Activated T-helper 17 cell treated with anti-CD3 and anti-CD28 coated beads, Interleukin-2, amount 50 U/mL, for 72 hours (primary cell): ENCODE measurements around the gene DDX25. TPM values are rescaled to one million over a fixed set of nuclear protein-coding genes. Genes with fewer than 3 reads are reported as not detected.

Source experiments
- ATAC-seq: fragments of 150-1000 bp; cut with Tn5 transposase; replicated peaks from 2 replicates; pipeline ENCODE4 v1.10.0; 2021; ENCODE audit warnings: mild to moderate bottlenecking, moderate library complexity
- H3K27ac Mint-ChIP-seq: one replicate; pipeline ENCODE4 v1.8.0; 2022; ENCODE audit warnings: mixed read lengths
- H3K27me3 Mint-ChIP-seq: one replicate; pipeline ENCODE4 v1.8.0; 2022; ENCODE audit warnings: mixed read lengths
- H3K36me3 Mint-ChIP-seq: one replicate; pipeline ENCODE4 v1.8.0; 2022; ENCODE audit warnings: low read depth, mild to moderate bottlenecking, mixed read lengths
- H3K4me1 Mint-ChIP-seq: one replicate; pipeline ENCODE4 v1.8.0; 2022; ENCODE audit warnings: mixed read lengths
- H3K4me3 Mint-ChIP-seq: one replicate; pipeline ENCODE4 v1.8.0; 2022; ENCODE audit warnings: mild to moderate bottlenecking, mixed read lengths
- H3K9me3 Mint-ChIP-seq: one replicate; pipeline ENCODE4 v1.8.0; 2022; ENCODE audit warnings: mixed read lengths
- total RNA-seq, 2 donors: library from RNA; stranded (reverse); gene quantifications; one replicate each; pipeline ENCODE4 v1.2.3, GENCODE V29; 2022

DDX25 gene
- total RNA-seq, 2 donors from 2014 or later, result 0.32 to 0.69 TPM

DNA sequence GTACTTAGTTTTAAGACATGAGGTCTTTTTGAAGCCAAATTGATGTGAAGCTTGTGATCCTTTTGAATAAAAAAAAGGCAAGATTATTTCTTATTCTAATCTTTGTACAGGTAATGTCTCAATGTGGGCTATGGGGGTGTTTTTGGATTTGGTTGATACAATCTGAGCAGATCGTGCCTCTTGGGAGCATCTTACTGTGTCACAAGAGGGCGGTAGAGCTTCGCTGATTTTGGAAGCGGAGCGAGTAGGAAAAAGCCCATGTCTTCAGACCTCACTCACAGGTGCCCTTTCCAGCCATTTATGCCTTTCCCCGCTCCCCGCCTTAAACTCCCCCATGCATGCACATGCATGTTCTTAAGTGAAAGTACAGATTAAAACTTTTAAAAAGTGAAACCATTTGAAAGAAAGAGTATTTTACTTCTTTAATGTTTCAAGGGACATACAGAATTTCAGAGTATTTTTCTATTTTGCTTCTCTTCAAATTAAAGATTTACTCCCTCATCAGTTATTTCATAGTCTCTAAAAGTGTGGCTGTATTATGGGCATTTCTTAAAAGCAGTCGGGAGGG is 18.8 kb downstream of the DDX25 start:
- peak; percentile 76 for ATAC-seq
- Mint-ChIP-seq H3K9me3 (no peaks in the 10 kb centered on the region), H3K27me3 (peaks cover 27% of the 10 kb centered on the region), H3K4me3 (no peak overlapping the region), H3K27ac (no peak overlapping the region), H3K4me1 (no peaks in the 10 kb centered on the region), H3K36me3 (no peaks in the 10 kb centered on the region)

- Mint-ChIP-seq H3K4me3 (no peak overlapping the region), H3K27ac (no peak overlapping the region), H3K27me3 (peaks cover 22% of the 10 kb centered on the region), H3K4me1 (no peaks in the 10 kb centered on the region), H3K9me3 (no peaks in the 10 kb centered on the region), H3K36me3 (no peaks in the 10 kb centered on the region)
- no peak for ATAC-seq
Measured at GRCh38 chr11:125923633-125924032, 19.3 kb downstream of the DDX25 start.

GRCh38 chr11:125924384-125925007 is 20.2 kb downstream of the DDX25 start:
- no peaks in the 10 kb centered on the region for H3K4me1 Mint-ChIP-seq
- H3K9me3 Mint-ChIP-seq, result no peaks in the 10 kb centered on the region
- peaks cover 18% of the 10 kb centered on the region for H3K27me3 Mint-ChIP-seq
- H3K27ac Mint-ChIP-seq, result no peak overlapping the region
- H3K36me3 Mint-ChIP-seq, result no peaks in the 10 kb centered on the region
- ATAC-seq, result no peak
- no peak overlapping the region for H3K4me3 Mint-ChIP-seq

DNA sequence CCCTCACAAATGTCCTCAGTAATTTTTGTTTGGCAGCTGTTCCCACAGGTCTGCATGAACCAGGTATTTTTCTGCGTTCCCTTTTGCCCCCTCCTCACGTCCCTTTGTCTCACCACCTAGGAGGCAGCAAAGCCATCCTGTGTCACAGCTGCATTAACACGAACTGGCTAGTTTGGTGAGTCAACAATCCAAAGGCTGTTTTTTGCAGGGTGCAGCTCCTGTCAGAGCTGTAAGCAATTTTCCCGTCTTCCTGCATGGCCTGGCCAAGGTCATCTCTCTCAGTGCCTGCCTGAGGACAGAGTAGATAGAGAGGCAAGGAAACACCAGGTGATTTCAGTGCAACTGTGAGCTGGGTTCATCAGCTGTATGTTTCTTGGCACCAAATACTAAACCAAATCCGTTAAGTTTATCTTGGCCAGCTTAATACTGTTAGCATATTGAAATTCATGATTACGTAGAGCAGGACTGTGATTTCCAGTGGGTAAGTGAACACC is 21.0 kb downstream of the DDX25 start:
- no peak overlapping the region for H3K27ac Mint-ChIP-seq
- peaks cover 19% of the 10 kb centered on the region for H3K27me3 Mint-ChIP-seq
- ATAC-seq, result no peak
- H3K9me3 Mint-ChIP-seq, result no peaks in the 10 kb centered on the region
- no peaks in the 10 kb centered on the region for H3K36me3 Mint-ChIP-seq
- H3K4me1 Mint-ChIP-seq, result no peaks in the 10 kb centered on the region
- no peak overlapping the region for H3K4me3 Mint-ChIP-seq

- Mint-ChIP-seq H3K27me3 (peaks cover 19% of the 10 kb centered on the region), H3K36me3 (no peaks in the 10 kb centered on the region), H3K27ac (no peak overlapping the region), H3K9me3 (no peaks in the 10 kb centered on the region), H3K4me3 (no peak overlapping the region), H3K4me1 (no peaks in the 10 kb centered on the region)
- no peak for ATAC-seq
Measured at GRCh38 chr11:125925804-125926203, 21.5 kb downstream of the DDX25 start.

GRCh38 chr11:125926682-125927081 is 22.4 kb downstream of the DDX25 start:
- Mint-ChIP-seq H3K36me3 (no peaks in the 10 kb centered on the region), H3K27ac (no peak overlapping the region), H3K4me1 (no peaks in the 10 kb centered on the region)

DNA sequence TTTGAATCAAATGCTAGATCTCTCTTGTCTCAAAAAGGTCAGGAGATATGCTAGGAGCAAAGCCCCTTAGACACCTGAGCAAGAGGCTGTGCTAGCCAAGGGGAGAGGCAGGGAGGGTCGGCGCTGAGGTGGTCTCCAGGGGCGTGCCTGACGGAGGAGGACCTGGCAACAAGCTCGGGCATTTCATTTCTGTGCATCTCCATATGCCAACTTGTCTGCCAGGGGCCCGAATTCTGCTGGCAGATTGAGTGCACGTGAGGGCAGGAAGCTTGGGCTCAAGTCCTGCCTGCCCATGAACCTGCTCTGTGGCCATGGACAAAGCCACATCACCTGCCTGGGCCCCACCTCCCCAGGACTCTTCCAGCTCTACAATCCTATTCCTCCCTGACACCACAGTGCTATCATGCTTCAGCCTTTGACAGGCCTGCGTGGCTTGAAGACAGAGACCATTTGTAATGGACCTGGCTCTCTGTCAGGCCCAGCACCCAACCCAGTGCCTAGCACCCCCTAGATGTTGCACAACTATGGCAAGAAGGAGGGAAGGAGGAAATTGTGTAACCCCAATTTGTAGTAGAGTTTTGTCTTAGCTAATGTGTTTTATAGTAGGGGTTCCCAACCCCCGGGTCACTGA is 25.3 kb downstream of the DDX25 start:
- Mint-ChIP-seq H3K27me3 (peaks cover 21% of the 10 kb centered on the region), H3K27ac (no peak overlapping the region), H3K36me3 (no peaks in the 10 kb centered on the region), H3K9me3 (no peaks in the 10 kb centered on the region), H3K4me1 (no peaks in the 10 kb centered on the region), H3K4me3 (no peak overlapping the region)
- ATAC-seq, result no peak

More at GRCh38 chr11:125926682-125927081, 22.4 kb downstream of the DDX25 start:
- H3K9me3 Mint-ChIP-seq, result no peaks in the 10 kb centered on the region
- no peak overlapping the region for H3K4me3 Mint-ChIP-seq
- peaks cover 21% of the 10 kb centered on the region for H3K27me3 Mint-ChIP-seq
- no peak for ATAC-seq

- H3K27me3 Mint-ChIP-seq, result peaks cover 21% of the 10 kb centered on the region
- no peaks in the 10 kb centered on the region for H3K36me3 Mint-ChIP-seq
- no peak for ATAC-seq
- H3K27ac Mint-ChIP-seq, result no peak overlapping the region
- H3K4me3 Mint-ChIP-seq, result no peak overlapping the region
- H3K9me3 Mint-ChIP-seq, result no peaks in the 10 kb centered on the region
- H3K4me1 Mint-ChIP-seq, result no peaks in the 10 kb centered on the region
Measured at GRCh38 chr11:125930076-125930450, 25.8 kb downstream of the DDX25 start.

DNA sequence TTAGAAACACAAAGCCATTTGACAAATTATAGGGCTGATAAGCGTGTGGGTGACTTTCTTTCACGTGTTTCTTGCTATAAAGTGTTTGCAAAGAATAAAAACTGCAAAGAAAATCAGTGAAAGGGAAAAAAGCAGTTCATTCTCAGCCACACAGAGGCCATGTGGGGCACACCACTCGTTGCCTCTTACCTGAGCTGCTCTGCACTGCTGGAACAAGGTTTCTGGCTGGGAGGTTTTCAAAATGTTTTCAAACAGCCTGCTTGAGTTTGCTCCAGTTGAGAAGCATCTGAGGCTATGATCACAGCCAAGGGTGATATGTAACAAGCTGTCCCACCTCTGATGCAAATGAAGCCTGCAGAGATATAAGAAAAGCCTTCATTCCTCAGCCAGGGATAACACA is 26.8 kb downstream of the DDX25 start:
- Mint-ChIP-seq H3K36me3 (no peaks in the 10 kb centered on the region), H3K27ac (no peak overlapping the region), H3K4me3 (no peak overlapping the region), H3K4me1 (no peaks in the 10 kb centered on the region), H3K27me3 (peaks cover 21% of the 10 kb centered on the region), H3K9me3 (no peaks in the 10 kb centered on the region)
- ATAC-seq, result no peak

DNA sequence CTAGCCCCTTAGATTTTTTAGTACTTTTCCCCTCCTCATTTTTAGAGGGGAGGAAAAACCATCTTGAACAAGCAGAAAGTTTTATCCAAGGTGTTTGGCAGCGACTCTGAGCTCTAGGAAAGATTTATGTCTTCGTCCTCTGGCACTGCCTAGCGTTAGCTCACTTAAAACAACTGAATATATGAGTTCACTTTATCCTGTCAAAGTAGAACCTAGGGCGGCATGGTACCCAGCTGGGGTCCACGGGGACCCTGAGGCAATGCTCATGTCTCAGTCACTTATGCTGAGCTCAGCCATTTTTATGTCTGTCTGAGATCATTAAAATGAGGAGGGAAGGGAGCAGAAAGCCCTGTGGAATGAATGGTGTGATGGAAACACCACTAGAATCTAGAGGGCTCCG is 27.4 kb downstream of the DDX25 start:
- peaks cover 20% of the 10 kb centered on the region for H3K27me3 Mint-ChIP-seq
- no peak overlapping the region for H3K4me3 Mint-ChIP-seq
- no peaks in the 10 kb centered on the region for H3K4me1 Mint-ChIP-seq
- no peak overlapping the region for H3K27ac Mint-ChIP-seq
- ATAC-seq, result no peak
- no peaks in the 10 kb centered on the region for H3K9me3 Mint-ChIP-seq
- no peaks in the 10 kb centered on the region for H3K36me3 Mint-ChIP-seq

DNA sequence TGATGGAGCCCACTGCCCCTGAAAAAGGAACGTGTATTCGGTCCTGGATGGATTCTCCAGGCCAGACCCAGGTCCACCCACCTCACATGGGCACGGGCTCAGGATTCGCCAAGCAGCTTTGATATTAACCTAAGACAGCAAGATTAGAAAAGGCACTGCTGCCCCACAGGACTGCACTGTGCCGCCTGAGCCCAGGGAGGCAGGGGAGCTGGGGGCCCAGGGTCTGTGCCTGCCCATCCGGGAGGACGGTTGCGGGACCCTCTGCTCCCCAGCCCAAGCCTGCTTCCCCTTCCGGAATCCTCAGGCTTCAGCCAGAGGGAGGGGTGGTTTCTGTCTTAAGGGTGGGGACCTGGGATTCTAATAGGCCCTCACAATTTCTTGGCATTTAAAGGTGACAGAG is 28.0 kb downstream of the DDX25 start:
- Mint-ChIP-seq H3K4me1 (no peaks in the 10 kb centered on the region), H3K27ac (no peak overlapping the region), H3K36me3 (no peaks in the 10 kb centered on the region), H3K9me3 (no peaks in the 10 kb centered on the region), H3K4me3 (no peak overlapping the region), H3K27me3 (peaks cover 14% of the 10 kb centered on the region)
- ATAC-seq, result no peak

GRCh38 chr11:125933030-125933813 is 28.9 kb downstream of the DDX25 start:
- H3K27ac Mint-ChIP-seq, result no peak overlapping the region
- H3K36me3 Mint-ChIP-seq, result no peaks in the 10 kb centered on the region
- H3K27me3 Mint-ChIP-seq, result peaks cover 10% of the 10 kb centered on the region
- no peaks in the 10 kb centered on the region for H3K4me1 Mint-ChIP-seq
- no peaks in the 10 kb centered on the region for H3K9me3 Mint-ChIP-seq
- ATAC-seq, result peak; percentile 56
- no peak overlapping the region for H3K4me3 Mint-ChIP-seq

- ATAC-seq, result no peak
- Mint-ChIP-seq H3K4me3 (no peak overlapping the region), H3K36me3 (no peaks in the 10 kb centered on the region), H3K27ac (no peak overlapping the region), H3K9me3 (peaks cover 5% of the 10 kb centered on the region), H3K27me3 (peaks cover 10% of the 10 kb centered on the region), H3K4me1 (no peaks in the 10 kb centered on the region)
Measured at GRCh38 chr11:125934473-125934872, 30.2 kb downstream of the DDX25 start.

DNA sequence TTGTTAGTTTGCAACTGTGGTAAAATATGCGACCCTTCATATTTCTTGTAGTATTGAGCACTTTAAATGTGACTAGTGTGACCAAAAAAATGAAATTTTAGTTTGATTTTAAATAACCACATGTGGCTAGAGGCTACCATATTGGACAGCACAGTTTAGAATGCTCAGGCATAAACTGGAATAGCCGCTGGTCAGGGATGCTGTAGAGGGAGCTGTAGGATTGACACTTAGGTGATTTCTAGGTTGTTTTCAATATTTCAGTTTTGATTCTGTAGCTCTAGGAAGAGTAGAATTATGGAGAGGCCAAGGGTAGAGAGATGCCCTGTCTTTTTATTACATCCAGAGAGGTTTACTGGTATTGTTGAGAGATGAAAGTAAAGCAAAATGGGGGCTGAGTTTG is 30.7 kb downstream of the DDX25 start:
- ATAC-seq, result no peak
- H3K27ac Mint-ChIP-seq, result no peak overlapping the region
- no peak overlapping the region for H3K4me3 Mint-ChIP-seq
- peaks cover 5% of the 10 kb centered on the region for H3K9me3 Mint-ChIP-seq
- H3K27me3 Mint-ChIP-seq, result peaks cover 7% of the 10 kb centered on the region
- H3K36me3 Mint-ChIP-seq, result no peaks in the 10 kb centered on the region
- H3K4me1 Mint-ChIP-seq, result no peaks in the 10 kb centered on the region
